MM.1S (cell line): Measurements from ENCODE around the gene RDH13.
"Not testable (repeated sequence)": the region's sequence is repeated elsewhere in the genome, so short reads cannot be mapped to it uniquely, and the experiment has no call there.

ENCODE experiments used
- DNase-seq: peaks from one replicate; pipeline ENCODE4 v3.0.0-alpha.2; 2015
- H2AFZ ChIP-seq: fragments of 300-600 bp; sonication (generic); 2 replicates; pipeline ENCODE4 v1.6.0; 2016; ENCODE audit warnings: antibody characterized with exemption, low read length
- H3F3A ChIP-seq: fragments of 300-600 bp; sonication (generic); 2 replicates; pipeline ENCODE4 v1.6.1; 2016; ENCODE audit warnings: mild to moderate bottlenecking, antibody characterized with exemption, low read length, moderate library complexity, mixed read lengths; ENCODE audit not compliant: insufficient read depth
- H3K27ac ChIP-seq: fragments of 300-600 bp; sonication (generic); 2 replicates; pipeline ENCODE4 v1.5.1; 2016; ENCODE audit warnings: mild to moderate bottlenecking, low read length
- H3K27me3 ChIP-seq: fragments of 300-600 bp; sonication (generic); replicated peaks from 2 replicates; pipeline ENCODE4 v1.6.0; 2016; ENCODE audit warnings: low read length; ENCODE audit not compliant: insufficient read depth
- H3K36me3 ChIP-seq: fragments of 300-600 bp; sonication (generic); replicated peaks from 2 replicates; pipeline ENCODE4 v1.6.1; 2016; ENCODE audit warnings: mild to moderate bottlenecking, low read length, mixed read lengths; ENCODE audit not compliant: insufficient read depth
- H3K4me1 ChIP-seq: fragments of 300-600 bp; sonication (generic); 2 replicates; pipeline ENCODE4 v1.6.1; 2016; ENCODE audit warnings: low read length, mixed read lengths
- H3K4me2 ChIP-seq: fragments of 300-600 bp; sonication (generic); 2 replicates; pipeline ENCODE4 v1.6.0; 2016; ENCODE audit warnings: low read depth, low read length
- H3K4me3 ChIP-seq: fragments of 300-600 bp; sonication (generic); 2 replicates; pipeline ENCODE4 v1.5.1; 2016; ENCODE audit warnings: low read length, mixed read lengths
- H3K79me2 ChIP-seq: fragments of 300-600 bp; sonication (generic); 2 replicates; pipeline ENCODE4 v1.6.1; 2016; ENCODE audit warnings: mixed run types, low read length, mixed read lengths
- H3K9ac ChIP-seq: fragments of 300-600 bp; sonication (generic); 2 replicates; pipeline ENCODE4 v1.6.1; 2016; ENCODE audit warnings: low read length, mixed read lengths
- H3K9me2 ChIP-seq: fragments of 300-600 bp; sonication (generic); replicated peaks from 2 replicates; pipeline ENCODE4 v1.6.1; 2016; ENCODE audit warnings: mild to moderate bottlenecking, low read length, mixed read lengths; ENCODE audit not compliant: insufficient read depth
- H3K9me3 ChIP-seq: fragments of 300-600 bp; sonication (generic); replicated peaks from 2 replicates; pipeline ENCODE4 v1.6.1; 2016; ENCODE audit warnings: mild to moderate bottlenecking, low read length, mixed read lengths; ENCODE audit not compliant: insufficient read depth
- H4K20me1 ChIP-seq: fragments of 300-600 bp; sonication (generic); 2 replicates; pipeline ENCODE4 v1.6.1; 2016; ENCODE audit warnings: mild to moderate bottlenecking, low read length, moderate library complexity, mixed read lengths; ENCODE audit not compliant: insufficient read depth
- CTCF ChIP-seq: fragments of 300-600 bp; sonication (generic); IDR thresholded peaks from 2 replicates; pipeline ENCODE4 v1.5.1; 2016; ENCODE audit warnings: antibody characterized with exemption, low read length, mixed read lengths
- EZH2 ChIP-seq: fragments of 300-600 bp; sonication (generic); optimal IDR thresholded peaks from 2 replicates; pipeline ENCODE3; 2017; ENCODE audit warnings: low read depth, mild to moderate bottlenecking, antibody characterized with exemption, low read length, mixed read lengths
- EZH2phosphoT487 ChIP-seq: fragments of 300-600 bp; sonication (generic); IDR thresholded peaks from 2 replicates; pipeline ENCODE4 v1.6.1; 2018; ENCODE audit warnings: antibody characterized with exemption, low read length

The RDH13 gene

GRCh38 chr19:55014714-55015113, 48.2 kb downstream of the RDH13 start:
- Histone ChIP-seq H3K9me2 (no peaks in the 10 kb centered on the region), H3K27me3 (no peaks in the 10 kb centered on the region), H3K9ac (peak overlapping the region; percentile 24; the same call in 1 of the 2 replicates), H3K4me3 (peak overlapping the region; percentile 58), H3K79me2 (peaks cover 44% of the 10 kb centered on the region), H3K4me2 (peak overlapping the region; percentile 68), H3K36me3 (no peaks in the 10 kb centered on the region), H2AFZ (no peak overlapping the region), H3F3A (no peaks in the 10 kb centered on the region), H3K27ac (no peak overlapping the region), H4K20me1 (no peaks in the 10 kb centered on the region), H3K9me3 (no peaks in the 10 kb centered on the region), H3K4me1 (no peaks in the 10 kb centered on the region)
- no peak for TF ChIP-seq EZH2
- no peak for TF ChIP-seq CTCF
- TF ChIP-seq EZH2phosphoT487: no peak
- peak; percentile 35 for DNase-seq

GRCh38 chr19:55013596-55013995, 49.4 kb downstream of the RDH13 start:
- H3K27ac ChIP-seq: no peak overlapping the region
- H3K9me3 ChIP-seq: no peaks in the 10 kb centered on the region
- no peak overlapping the region for H3K9ac ChIP-seq
- H3K4me1 ChIP-seq: no peaks in the 10 kb centered on the region
- peaks cover 41% of the 10 kb centered on the region for H3K79me2 ChIP-seq
- H3K4me3 ChIP-seq: no peak overlapping the region
- no peaks in the 10 kb centered on the region for H3K36me3 ChIP-seq
- no peak for DNase-seq
- no peak overlapping the region for H3K4me2 ChIP-seq
- H3K27me3 ChIP-seq: no peaks in the 10 kb centered on the region
- H2AFZ ChIP-seq: no peak overlapping the region
- no peaks in the 10 kb centered on the region for H4K20me1 ChIP-seq
- H3F3A ChIP-seq: no peaks in the 10 kb centered on the region
- no peaks in the 10 kb centered on the region for H3K9me2 ChIP-seq
- TF ChIP-seq EZH2 (no peak), EZH2phosphoT487 (no peak), CTCF (no peak)

- no peak for DNase-seq
- no peak overlapping the region for H3K9ac ChIP-seq
- H3K9me2 ChIP-seq: no peaks in the 10 kb centered on the region
- no peaks in the 10 kb centered on the region for H3K27me3 ChIP-seq
- no peaks in the 10 kb centered on the region for H3K9me3 ChIP-seq
- peaks cover 38% of the 10 kb centered on the region for H3K79me2 ChIP-seq
- no peak overlapping the region for H2AFZ ChIP-seq
- TF ChIP-seq EZH2phosphoT487 (no peak), CTCF (no peak), EZH2 (no peak)
- H3F3A ChIP-seq: no peaks in the 10 kb centered on the region
- no peak overlapping the region for H3K4me2 ChIP-seq
- no peaks in the 10 kb centered on the region for H4K20me1 ChIP-seq
- no peaks in the 10 kb centered on the region for H3K4me1 ChIP-seq
- no peak overlapping the region for H3K27ac ChIP-seq
- no peaks in the 10 kb centered on the region for H3K36me3 ChIP-seq
- no peak overlapping the region for H3K4me3 ChIP-seq
These were observed 50.6 kb downstream of the RDH13 start for GRCh38 chr19:55012306-55012705.

GRCh38 chr19:55010561-55010960, 52.4 kb downstream of the RDH13 start:
- DNase-seq, H3F3A ChIP-seq, H3K4me3 ChIP-seq, H2AFZ ChIP-seq, H3K27me3 ChIP-seq, H3K36me3 ChIP-seq, H3K4me1 ChIP-seq, H3K9me3 ChIP-seq, H3K27ac ChIP-seq, H4K20me1 ChIP-seq, H3K4me2 ChIP-seq, H3K9me2 ChIP-seq, H3K9ac ChIP-seq: not testable (repeated sequence)
- H3K79me2 ChIP-seq: peaks cover 41% of the 10 kb centered on the region

GRCh38 chr19:55008781-55009180, 54.2 kb downstream of the RDH13 start:
- H3K4me2 ChIP-seq, H3K9ac ChIP-seq, H3K36me3 ChIP-seq, H3K4me1 ChIP-seq, DNase-seq, H3K27me3 ChIP-seq, H3K27ac ChIP-seq, H2AFZ ChIP-seq, H3K9me2 ChIP-seq, H4K20me1 ChIP-seq, H3K4me3 ChIP-seq, H3F3A ChIP-seq, H3K9me3 ChIP-seq: not testable (repeated sequence)
- H3K79me2 ChIP-seq: peaks cover 25% of the 10 kb centered on the region

- not testable (repeated sequence) for H3K9me2 ChIP-seq, H2AFZ ChIP-seq, H3K4me3 ChIP-seq, H3K27ac ChIP-seq, DNase-seq, H4K20me1 ChIP-seq, H3K4me2 ChIP-seq, H3K4me1 ChIP-seq, H3K9ac ChIP-seq, H3K36me3 ChIP-seq, H3K9me3 ChIP-seq, H3F3A ChIP-seq
- Histone ChIP-seq H3K27me3 (peaks cover 15% of the 10 kb centered on the region; the same call in 1 of the 2 replicates), H3K79me2 (peaks cover 19% of the 10 kb centered on the region)
These were observed 54.8 kb downstream of the RDH13 start for GRCh38 chr19:55008189-55008588.
